Measurements from ENCODE around the gene INSM2. TPM values are rescaled to one million over a fixed set of nuclear protein-coding genes. Genes with fewer than 3 reads are reported as not detected.

Gene INSM2
- total RNA-seq, 1 experiment from 2014 or later = not detected

DNA sequence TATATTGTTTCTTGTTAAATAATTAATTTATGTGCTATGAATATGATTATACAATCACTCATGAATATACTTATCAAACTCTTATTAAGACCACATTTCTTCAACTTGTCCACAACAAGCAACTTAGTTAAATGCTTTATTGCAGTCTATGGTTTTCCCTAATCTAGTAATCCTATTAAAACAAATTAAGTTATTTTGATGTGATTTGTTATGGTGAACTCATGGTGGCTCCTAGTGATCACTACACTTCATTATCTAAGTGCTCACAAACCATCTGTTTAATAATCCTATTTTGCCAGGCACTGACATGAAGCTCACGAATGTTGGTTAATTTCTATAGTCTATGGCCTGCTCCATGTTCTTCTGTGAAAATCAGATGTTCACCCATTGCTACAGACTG is 42.9 kb downstream of the INSM2 start (continued):
- TF ChIP-seq, protein P1, sequence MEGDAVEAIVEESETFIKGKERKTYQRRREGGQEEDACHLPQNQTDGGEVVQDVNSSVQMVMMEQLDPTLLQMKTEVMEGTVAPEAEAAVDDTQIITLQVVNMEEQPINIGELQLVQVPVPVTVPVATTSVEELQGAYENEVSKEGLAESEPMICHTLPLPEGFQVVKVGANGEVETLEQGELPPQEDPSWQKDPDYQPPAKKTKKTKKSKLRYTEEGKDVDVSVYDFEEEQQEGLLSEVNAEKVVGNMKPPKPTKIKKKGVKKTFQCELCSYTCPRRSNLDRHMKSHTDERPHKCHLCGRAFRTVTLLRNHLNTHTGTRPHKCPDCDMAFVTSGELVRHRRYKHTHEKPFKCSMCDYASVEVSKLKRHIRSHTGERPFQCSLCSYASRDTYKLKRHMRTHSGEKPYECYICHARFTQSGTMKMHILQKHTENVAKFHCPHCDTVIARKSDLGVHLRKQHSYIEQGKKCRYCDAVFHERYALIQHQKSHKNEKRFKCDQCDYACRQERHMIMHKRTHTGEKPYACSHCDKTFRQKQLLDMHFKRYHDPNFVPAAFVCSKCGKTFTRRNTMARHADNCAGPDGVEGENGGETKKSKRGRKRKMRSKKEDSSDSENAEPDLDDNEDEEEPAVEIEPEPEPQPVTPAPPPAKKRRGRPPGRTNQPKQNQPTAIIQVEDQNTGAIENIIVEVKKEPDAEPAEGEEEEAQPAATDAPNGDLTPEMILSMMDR (IDR thresholded peaks at IDR 0.05 in 2 of 3, conservative IDR thresholded peaks at IDR 0.05 in 1 of 3; ENCODE audit: borderline replicate concordance in 1 of 3, insufficient read depth in 1 of 3, low read depth in 2 of 3, low read length in 2 of 3) = no peak

GRCh38 chr14:35578135-35578534 is 44.2 kb downstream of the INSM2 start:
- Histone ChIP-seq H3K9me3 (ENCODE audit: control insufficient read depth in 1 of 2, insufficient read depth in 1 of 2, low read depth in 1 of 2, low read length in 2 of 2) (no peaks in the 10 kb centered on the region), H3K9me2 (ENCODE audit: insufficient read depth) (no peaks in the 10 kb centered on the region), H2AFZ (ENCODE audit: low read depth, low read length, poor library complexity, severe bottlenecking) (no peak overlapping the region), H3K4me1 (ENCODE audit: control insufficient read depth in 1 of 2, insufficient read depth in 2 of 2, low read length in 2 of 2) (no peaks in the 10 kb centered on the region), H3K4me3 (replicated peaks in 1 of 2; ENCODE audit: low read depth in 1 of 2, low read length in 2 of 2) (no peak overlapping the region), H3K79me2 (ENCODE audit: insufficient read depth, low read length) (no peaks in the 10 kb centered on the region), H3K4me2 (ENCODE audit: low read length) (no peak overlapping the region), H3K36me3 (ENCODE audit: control insufficient read depth in 1 of 2, insufficient read depth in 2 of 2, low read length in 2 of 2) (no peaks in the 10 kb centered on the region), H3K27ac (ENCODE audit: low read depth, low read length) (no peak overlapping the region), H4K20me1 (ENCODE audit: insufficient read depth) (no peaks in the 10 kb centered on the region), H3K27me3 (ENCODE audit: insufficient read depth, low read length) (no peaks in the 10 kb centered on the region), H3K9ac (ENCODE audit: low read length) (no peak overlapping the region)
- ChIA-PET CTCF (no interaction called here), RAD21 (ENCODE audit: low non-redundant PET in 1 of 2, low total read pairs in 2 of 2, uncharacterized antibody in 2 of 2, unreplicated experiment in 2 of 2) (no interaction called here), POLR2A (no interaction called here)
- BruUV-seq (replicated peaks) = no TSS peak
- TF ChIP-seq EGR1 (IDR thresholded peaks at IDR 0.05; ENCODE audit: low read depth) (no peak), FOSL1 (IDR thresholded peaks at IDR 0.05; ENCODE audit: low read depth) (no peak), MAX (IDR thresholded peaks at IDR 0.05) (no peak), ZFX (IDR thresholded peaks at IDR 0.05) (no peak), ATF3 (IDR thresholded peaks at IDR 0.05) (no peak), CEBPB (IDR thresholded peaks at IDR 0.05; ENCODE audit: low read depth) (no peak), RAD21 (IDR thresholded peaks at IDR 0.05; ENCODE audit: low read depth) (no peak), ZNF274 (IDR thresholded peaks at IDR 0.05; ENCODE audit: low read depth, low read length) (no peak), JUND (IDR thresholded peaks at IDR 0.05) (no peak), SRF (IDR thresholded peaks at IDR 0.05; ENCODE audit: low read depth) (no peak), CBX3 (IDR thresholded peaks at IDR 0.05; ENCODE audit: low read depth) (no peak), REST (IDR thresholded peaks at IDR 0.05; ENCODE audit: low read depth) (no peak), YY1 (IDR thresholded peaks at IDR 0.05; ENCODE audit: extremely low read depth, insufficient replicate concordance, low read depth, low read length) (no peak), SP1 (IDR thresholded peaks at IDR 0.05; ENCODE audit: low read depth) (no peak), TCF7L2 (IDR thresholded peaks at IDR 0.05; ENCODE audit: borderline replicate concordance, extremely low read depth, insufficient read depth, insufficient read length) (no peak), POLR2A (IDR thresholded peaks at IDR 0.05; ENCODE audit: borderline replicate concordance, extremely low read depth, insufficient read depth, insufficient read length) (no peak), EZH2 (IDR thresholded peaks at IDR 0.05) (no peak), ELF1 (IDR thresholded peaks at IDR 0.05; ENCODE audit: borderline replicate concordance, low read depth) (no peak)
- TF ChIP-seq, protein P1 (IDR thresholded peaks at IDR 0.05 in 2 of 3, conservative IDR thresholded peaks at IDR 0.05 in 1 of 3; ENCODE audit: borderline replicate concordance in 1 of 3, insufficient read depth in 1 of 3, low read depth in 2 of 3, low read length in 2 of 3) = no peak
- intact Hi-C loops (cut with micrococcal nuclease) = no loop called here
- ATAC-seq = no peak
- DNase-seq (ENCODE audit: low read depth, low spot score) = no peak
